Fibroblast of lung (primary cell): Measurements from ENCODE around the gene SLC36A3.

Experiments
- CTCF ChIP-seq, 2 donors: IDR thresholded peaks in 1 of 2; conservative IDR thresholded peaks in 1 of 2; 1 replicate in 1 of 2; 2 replicates in 1 of 2; pipeline ENCODE4 v1.5.1; 2011 to 2012; ENCODE audit warnings: low read length in 2 of 2, control low read depth in 1 of 2, inconsistent platforms in 1 of 2, low read depth in 1 of 2, mild to moderate bottlenecking in 1 of 2
- EZH2 ChIP-seq: IDR thresholded peaks from 2 replicates; pipeline ENCODE4 v1.5.1; 2012; ENCODE audit warnings: low read length, control low read depth, mild to moderate bottlenecking; ENCODE audit errors: missing control alignments

DNA sequence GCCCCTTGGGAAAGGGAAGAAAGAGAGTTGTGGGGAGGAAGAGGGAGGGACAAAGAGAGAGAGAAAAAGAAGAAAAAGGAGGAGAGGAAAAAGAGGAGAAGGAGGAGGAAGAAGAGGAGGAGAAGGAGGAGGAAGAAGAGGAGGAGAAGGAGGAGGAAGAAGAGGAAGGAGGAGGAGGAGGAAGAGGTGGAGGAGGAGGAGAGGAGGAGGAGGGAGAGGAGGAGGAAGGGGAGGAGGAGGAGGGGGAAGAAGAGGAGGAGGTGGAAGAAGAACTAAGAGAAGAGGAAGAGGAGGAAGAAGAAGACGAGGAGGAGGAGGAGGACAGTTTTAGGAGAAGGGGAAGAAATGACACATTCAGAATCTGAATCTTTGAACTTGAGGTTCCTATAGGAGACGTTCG is 36.4 kb upstream of the SLC36A3 start:
- TF ChIP-seq CTCF (conservative IDR thresholded peaks at IDR 0.05 in 1 of 2, IDR thresholded peaks at IDR 0.05 in 1 of 2; ENCODE audit: low read depth in 1 of 2, low read length in 2 of 2) (no peak), EZH2 (no peak)
